Endothelial cell of umbilical vein (primary cell): Measurements from ENCODE around the gene SLIT1. TPM values are rescaled to one million over a fixed set of nuclear protein-coding genes. Genes with fewer than 3 reads are reported as not detected.

Source experiments
- BruUV-seq: library from RNA; stranded (reverse); fragments of 400-500 nt; replicated peaks from 2 replicates; lab custom pipeline; 2021; lab: Mats Ljungman, UMichigan
- CTCF ChIA-PET: fragments of 300-600, 350-600 bp; sonication (Branson Sonifier 250); formaldehyde crosslinking; loops from one replicate; lab custom pipeline; 2021; ENCODE audit warnings: antibody characterized with exemption, inconsistent platforms; lab: Charles Lee
- POLR2A ChIA-PET: fragments of 300-600, 350-600 bp; sonication (Branson Sonifier 250); formaldehyde crosslinking; loops from one replicate; lab custom pipeline; 2021; ENCODE audit warnings: antibody characterized with exemption, inconsistent platforms; lab: Charles Lee
- DNase-seq: peaks from one replicate; pipeline ENCODE4 v3.0.0-alpha.2; 2011; ENCODE audit warnings: low read depth, low spot score
- FAIRE-seq: peaks from 2 replicates; lab custom pipeline; 2011; peaks lifted over from hg19 to GRCh38; lab: Jason Lieb, UNC
- H2AFZ ChIP-seq: 2 replicates; pipeline ENCODE4 v1.6.0; 2012; ENCODE audit warnings: low read depth, low read length, control low read depth, inconsistent platforms
- H3K27ac ChIP-seq: 2 replicates; pipeline ENCODE4 v1.5.1; 2011; ENCODE audit warnings: low read depth, mild to moderate bottlenecking, control low read depth, low read length, moderate library complexity; ENCODE audit not compliant: insufficient read depth
- H3K27me3 ChIP-seq, 2 experiments: 2 replicates each; pipeline versions ENCODE4 v1.6.0 to v1.6.1; 2011; ENCODE audit warnings: low read length in 2 of 2, mixed read lengths in 1 of 2; ENCODE audit not compliant: control insufficient read depth in 2 of 2, insufficient read depth in 2 of 2
- H3K36me3 ChIP-seq, 2 experiments: 2 replicates in 1 of 2; 3 replicates in 1 of 2; pipeline ENCODE4 v1.5.1; 2011; ENCODE audit warnings: low read length in 2 of 2, mild to moderate bottlenecking in 1 of 2, moderate library complexity in 1 of 2; ENCODE audit not compliant: control insufficient read depth in 2 of 2, insufficient read depth in 2 of 2; ENCODE audit errors: extremely low read depth in 1 of 2
- H3K4me1 ChIP-seq: 3 replicates; pipeline ENCODE4 v1.5.1; 2011; ENCODE audit warnings: mild to moderate bottlenecking, low read length; ENCODE audit not compliant: control insufficient read depth, insufficient read depth; ENCODE audit errors: extremely low read depth
- H3K4me2 ChIP-seq: 2 replicates; pipeline ENCODE4 v1.6.1; 2011; ENCODE audit warnings: low read length, control low read depth, mixed read lengths; ENCODE audit not compliant: insufficient read depth
- H3K4me3 ChIP-seq, 3 experiments: fragments of 200-600 bp in 1 of 3; sonication (generic), shearing (Covaris generic) in 1 of 3; replicated peaks in 1 of 3; 2 replicates each; pipeline ENCODE4 v1.5.1; 2011 to 2016; ENCODE audit warnings: control low read depth in 3 of 3, low read length in 3 of 3, mild to moderate bottlenecking in 2 of 3, inconsistent platforms in 1 of 3, low read depth in 1 of 3, moderate library complexity in 1 of 3; ENCODE audit not compliant: insufficient read depth in 1 of 3
- H3K79me2 ChIP-seq: 2 replicates; pipeline ENCODE4 v1.6.0; 2012; ENCODE audit warnings: low read length, inconsistent platforms; ENCODE audit not compliant: control insufficient read depth, insufficient read depth
- H3K9ac ChIP-seq: replicated peaks from 2 replicates; pipeline ENCODE3; 2011; ENCODE audit warnings: low read length, control low read depth; ENCODE audit not compliant: insufficient read depth; ENCODE audit errors: extremely low read depth
- H3K9me1 ChIP-seq: replicated peaks from 3 replicates; pipeline ENCODE4 v1.6.0; 2011; ENCODE audit warnings: mild to moderate bottlenecking, low read length; ENCODE audit not compliant: control insufficient read depth, insufficient read depth; ENCODE audit errors: extremely low read depth
- H3K9me3 ChIP-seq: replicated peaks from 2 replicates; pipeline ENCODE4 v1.5.1; 2012; ENCODE audit warnings: low read length, inconsistent platforms; ENCODE audit not compliant: control insufficient read depth, insufficient read depth
- H4K20me1 ChIP-seq: replicated peaks from 2 replicates; pipeline ENCODE3; 2011; ENCODE audit warnings: mild to moderate bottlenecking, low read length; ENCODE audit not compliant: control insufficient read depth, insufficient read depth; ENCODE audit errors: extremely low read depth
- CTCF ChIP-seq, 2 donors: IDR thresholded peaks; 1 replicate in 1 of 2; 2 replicates in 1 of 2; pipeline ENCODE4 v1.5.1; 2011; ENCODE audit warnings: low read length in 2 of 2, mild to moderate bottlenecking in 2 of 2, moderate library complexity in 2 of 2, control low read depth in 1 of 2, inconsistent platforms in 1 of 2, low read depth in 1 of 2; ENCODE audit not compliant: insufficient read depth in 1 of 2; ENCODE audit errors: extremely low read depth in 1 of 2
- EZH2 ChIP-seq: IDR thresholded peaks from 2 replicates; pipeline ENCODE4 v1.6.1; 2012; ENCODE audit warnings: borderline replicate concordance, low read depth, mild to moderate bottlenecking, moderate library complexity, low read length, inconsistent platforms; ENCODE audit not compliant: severe bottlenecking
- FOS ChIP-seq: IDR thresholded peaks from 2 replicates; pipeline ENCODE4 v1.6.1; 2011; ENCODE audit warnings: mild to moderate bottlenecking, low read length, moderate library complexity, borderline replicate concordance; ENCODE audit not compliant: insufficient read depth
- GATA2 ChIP-seq: IDR thresholded peaks from 2 replicates; pipeline ENCODE4 v1.7.0; 2011; ENCODE audit warnings: low read depth, mild to moderate bottlenecking, moderate library complexity, mixed read lengths, low read length; ENCODE audit not compliant: insufficient read length, insufficient read depth
- JUN ChIP-seq: IDR thresholded peaks from 2 replicates; pipeline ENCODE4 v1.6.1; 2011; ENCODE audit warnings: borderline replicate concordance, low read depth; ENCODE audit not compliant: insufficient read length, insufficient read depth
- MAX ChIP-seq: IDR thresholded peaks from 2 replicates; pipeline ENCODE4 v1.6.1; 2011; ENCODE audit not compliant: insufficient read depth, insufficient read length
- MYC ChIP-seq: IDR thresholded peaks from one replicate; pipeline ENCODE4 v1.6.1; 2011; ENCODE audit warnings: mild to moderate bottlenecking, low read depth, low read length
- POLR2A ChIP-seq: IDR thresholded peaks from 2 replicates; pipeline ENCODE4 v1.6.1; 2012; ENCODE audit warnings: low read depth, mild to moderate bottlenecking, control low read depth, low read length
- POLR2AphosphoS5 ChIP-seq: IDR thresholded peaks from 2 replicates; pipeline ENCODE4 v1.6.1; 2012; ENCODE audit warnings: low read depth, mild to moderate bottlenecking, control low read depth, low read length, moderate library complexity; ENCODE audit not compliant: insufficient read depth
- dilution Hi-C: fragments of 300-500 bp; cut with MboI; formaldehyde crosslinking; loops from one replicate; pipeline ENCODE4 v1.15.0; 2019; ENCODE audit warnings: low sequenced_read_pairs; ENCODE audit not compliant: extremely low pct_ligation_motif_present
- intact Hi-C: fragments of 100-400 bp; cut with micrococcal nuclease; formaldehyde crosslinking; loops from one replicate; pipeline ENCODE4 v1.10.0; 2022
- polyA plus RNA-seq, 4 experiments: library from polyadenylated mRNA; depleted of rRNA in 3 of 4; stranded (reverse) in 3 of 4; unstranded in 1 of 4; fragments of >200 nt; gene quantifications; 2 replicates each; pipeline versions ENCODE4 v1.2.1 to v1.2.3, GENCODE V29; 2011 to 2012; ENCODE audit warnings: missing spikeins in 1 of 4
- total RNA-seq: library from RNA; stranded (reverse); gene quantifications from 2 replicates; pipeline ENCODE4 v1.2.3, GENCODE V29; 2021

Gene SLIT1
- total and polyA plus RNA-seq, 2 donors (not counting 3 experiments of a cell fraction or from before 2014, with no cell fraction given): 0.04 to 0.20 TPM

DNA sequence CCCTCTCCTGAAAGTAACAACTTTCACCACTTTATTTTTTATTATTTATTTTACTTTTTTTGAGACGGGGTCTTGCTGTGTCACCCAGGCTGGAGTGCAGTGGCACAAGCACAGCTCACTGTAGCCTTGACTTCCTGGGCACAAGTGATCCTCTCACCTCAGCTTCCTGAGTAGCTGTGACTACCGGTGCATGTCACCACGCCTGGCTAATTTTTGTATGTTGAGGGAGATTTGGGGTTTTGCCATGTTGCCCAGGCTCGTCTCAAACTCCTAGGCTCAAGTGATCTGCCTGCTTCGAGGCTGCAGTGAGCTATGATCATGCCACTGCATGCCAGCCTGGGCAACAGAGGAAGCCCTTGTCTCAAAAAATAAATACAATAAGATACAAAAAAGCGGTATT lies 14.9 kb upstream of the SLIT1 start:
- CTCF ChIA-PET: interaction anchor here (1.4 to 6.8 kb wide), 2 partner anchors 9 kb away, joined by 4 to 110 read pairs; no protein-coding TSS in a partner anchor

DNA sequence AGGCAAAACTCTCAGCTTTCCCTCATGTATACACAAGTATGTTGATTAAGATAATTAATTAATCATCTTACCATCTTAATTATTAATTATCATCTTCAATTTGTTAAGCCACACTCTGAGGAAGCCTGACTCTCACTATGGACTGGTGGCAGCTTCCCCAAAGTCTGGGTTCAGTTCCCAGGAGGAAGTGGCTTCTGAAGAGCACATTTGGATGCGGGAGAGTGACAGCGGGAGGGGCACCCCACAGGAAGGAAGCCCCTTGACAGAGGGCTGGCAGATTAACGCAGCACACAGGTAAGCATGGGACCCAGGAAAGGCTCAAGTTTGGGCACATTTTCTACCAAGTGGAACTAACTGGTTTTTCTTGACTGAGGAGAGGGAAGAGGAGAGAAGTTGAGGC lies 13.4 kb upstream of the SLIT1 start:
- dilution Hi-C loops: no loop called here
- H2AFZ ChIP-seq: no peak overlapping the region
- ChIA-PET POLR2A (interaction anchor here (0.6 kb wide), 1 partner anchor 38 kb away, joined by 4 read pairs; no protein-coding TSS in a partner anchor), CTCF (interaction anchor here (1.9 to 6.8 kb wide), 3 partner anchors 10 to 126 kb away, joined by 11 to 110 read pairs (median 59); no protein-coding TSS in a partner anchor)
- H3K79me2 ChIP-seq: no peaks in the 10 kb centered on the region
- H3K4me3 ChIP-seq: no peak overlapping the region
- no peak overlapping the region for H3K4me2 ChIP-seq
- H3K9me1 ChIP-seq: no peaks in the 10 kb centered on the region
- peaks cover 5 to 7% of the 10 kb centered on the region in 2 experiments for H3K27me3 ChIP-seq
- BruUV-seq: no TSS peak
- intact Hi-C loops: loop anchor here (5.0 kb wide), 1 partner anchor 127 kb away; no protein-coding TSS in a partner anchor
- H3K4me1 ChIP-seq: no peaks in the 10 kb centered on the region
- H3K36me3 ChIP-seq: no peaks in the 10 kb centered on the region
- FAIRE-seq (no peak), DNase-seq (no peak)
- H3K27ac ChIP-seq: no peak overlapping the region
- H4K20me1 ChIP-seq: no peaks in the 10 kb centered on the region
- H3K9me3 ChIP-seq: no peaks in the 10 kb centered on the region
- no peak for TF ChIP-seq POLR2A
- no peak for TF ChIP-seq GATA2
- TF ChIP-seq CTCF (IDR thresholded peaks at IDR 0.05; ENCODE audit: extremely low read depth in 1 of 2, insufficient read depth in 1 of 2, low read depth in 1 of 2, low read length in 2 of 2): no peak
- no peak for TF ChIP-seq FOS
- TF ChIP-seq MAX: no peak
- TF ChIP-seq JUN: no peak
- no peak for TF ChIP-seq MYC
- no peak for TF ChIP-seq POLR2AphosphoS5
- TF ChIP-seq EZH2: no peak
- no peak overlapping the region for H3K9ac ChIP-seq

More for the DNA sequence above, 14.9 kb upstream of the SLIT1 start:
- H3K9ac ChIP-seq: no peak overlapping the region
- no peaks in the 10 kb centered on the region for H3K36me3 ChIP-seq
- H3K4me3 ChIP-seq: no peak overlapping the region
- intact Hi-C loops (no loop called here), dilution Hi-C loops (no loop called here)
- FAIRE-seq (no peak), DNase-seq (no peak)
- no peaks in the 10 kb centered on the region for H3K9me3 ChIP-seq
- no peaks in the 10 kb centered on the region for H4K20me1 ChIP-seq
- no peak for TF ChIP-seq MYC
- TF ChIP-seq POLR2AphosphoS5: no peak
- no peak for TF ChIP-seq JUN
- TF ChIP-seq FOS: no peak
- no peak for TF ChIP-seq MAX
- TF ChIP-seq EZH2: no peak
- no peak overlapping the region for H2AFZ ChIP-seq
- BruUV-seq: no TSS peak
- no peaks in the 10 kb centered on the region for H3K79me2 ChIP-seq
- POLR2A ChIA-PET: no interaction called here
- H3K27ac ChIP-seq: no peak overlapping the region
- no peaks in the 10 kb centered on the region for H3K4me1 ChIP-seq
- no peaks in the 10 kb centered on the region for H3K9me1 ChIP-seq
- no peak overlapping the region for H3K4me2 ChIP-seq
- peaks cover 3% of the 10 kb centered on the region in 2 experiments for H3K27me3 ChIP-seq
